ENCODE results near the gene INTS13. TPM values are rescaled to one million over a fixed set of nuclear protein-coding genes. Genes with fewer than 3 reads are reported as not detected.

Gene INTS13
- total and polyA plus RNA-seq, 12 donors: 22.7 to 67.9 (median 38.1) TPM

GRCh38 chr12:26870491-26871419, 67.0 kb downstream of the INTS13 start:
- no peak for TF ChIP-seq CTCF (IDR thresholded peaks at IDR 0.05)
- no peak for TF ChIP-seq POLR2A (IDR thresholded peaks at IDR 0.05)
- Histone ChIP-seq H3K27me3 (no peaks in the 10 kb centered on the region), H3K27ac (peak overlapping the region in 1 of 5 donors; percentile 54), H3K4me1 (replicated peaks in 1 of 2) (peaks cover 6 to 18% of the 10 kb centered on the region in 2 donors), H3K4me3 (peak overlapping the region in 1 of 4 donors; percentile 6), H3K9me3 (replicated peaks in 1 of 3) (no peaks in the 10 kb centered on the region), H3K36me3 (replicated peaks in 1 of 2) (no peaks in the 10 kb centered on the region)
- peak; percentile 50 to 84 (median 67) for DNase-seq
- intact Hi-C loops (cut with DNase I): no loop called here
- 27 to 39% (median 29%) methylated on average over 11 of the region's 11 CpGs for WGBS, 4 donors

- intact Hi-C loops (cut with DNase I): no loop called here
- peak overlapping the region in 1 of 5 donors; percentile 54 for H3K27ac ChIP-seq
- WGBS, 4 donors: 67 to 89% (median 72%) methylated on average over 6 of the region's 6 CpGs
These were observed 67.8 kb downstream of the INTS13 start for GRCh38 chr12:26869908-26870459.

GRCh38 chr12:26869104-26869494, 68.7 kb downstream of the INTS13 start:
- Histone ChIP-seq H3K4me3 (no peak overlapping the region), H3K27ac (no peak overlapping the region), H3K36me3 (replicated peaks in 1 of 2) (no peaks in the 10 kb centered on the region), H3K27me3 (no peaks in the 10 kb centered on the region), H3K4me1 (replicated peaks in 1 of 2) (peaks cover 6 to 18% of the 10 kb centered on the region in 2 donors), H3K9me3 (replicated peaks in 1 of 3) (no peaks in the 10 kb centered on the region)
- no peak for DNase-seq
- 95 to 97% (median 96%) methylated on average over 6 of the region's 6 CpGs for WGBS, 4 donors
- intact Hi-C loops (cut with DNase I): no loop called here
- TF ChIP-seq POLR2A (IDR thresholded peaks at IDR 0.05) (no peak), CTCF (IDR thresholded peaks at IDR 0.05) (no peak)

More at GRCh38 chr12:26869908-26870459, 67.8 kb downstream of the INTS13 start:
- TF ChIP-seq POLR2A (IDR thresholded peaks at IDR 0.05) (no peak), CTCF (IDR thresholded peaks at IDR 0.05) (no peak)
- Histone ChIP-seq H3K4me1 (replicated peaks in 1 of 2) (peaks cover 6 to 18% of the 10 kb centered on the region in 2 donors), H3K4me3 (no peak overlapping the region), H3K27me3 (no peaks in the 10 kb centered on the region), H3K9me3 (replicated peaks in 1 of 3) (no peaks in the 10 kb centered on the region), H3K36me3 (replicated peaks in 1 of 2) (no peaks in the 10 kb centered on the region)
- no peak for DNase-seq

- Histone ChIP-seq H3K4me1 (replicated peaks in 1 of 2) (peaks cover 6 to 18% of the 10 kb centered on the region in 2 donors), H3K27ac (no peak overlapping the region), H3K4me3 (no peak overlapping the region), H3K36me3 (replicated peaks in 1 of 2) (no peaks in the 10 kb centered on the region), H3K9me3 (replicated peaks in 1 of 3) (no peaks in the 10 kb centered on the region), H3K27me3 (no peaks in the 10 kb centered on the region)
- TF ChIP-seq POLR2A (IDR thresholded peaks at IDR 0.05): no peak
- TF ChIP-seq CTCF (IDR thresholded peaks at IDR 0.05): no peak
- DNase-seq: no peak
- intact Hi-C loops (cut with DNase I): no loop called here
- WGBS, 4 donors: 66 to 87% (median 84%) methylated on average over 3 of the region's 3 CpGs
These were observed 69.2 kb downstream of the INTS13 start for GRCh38 chr12:26868447-26869103.
